ENCODE data around the gene MRGPRX4.

DNA sequence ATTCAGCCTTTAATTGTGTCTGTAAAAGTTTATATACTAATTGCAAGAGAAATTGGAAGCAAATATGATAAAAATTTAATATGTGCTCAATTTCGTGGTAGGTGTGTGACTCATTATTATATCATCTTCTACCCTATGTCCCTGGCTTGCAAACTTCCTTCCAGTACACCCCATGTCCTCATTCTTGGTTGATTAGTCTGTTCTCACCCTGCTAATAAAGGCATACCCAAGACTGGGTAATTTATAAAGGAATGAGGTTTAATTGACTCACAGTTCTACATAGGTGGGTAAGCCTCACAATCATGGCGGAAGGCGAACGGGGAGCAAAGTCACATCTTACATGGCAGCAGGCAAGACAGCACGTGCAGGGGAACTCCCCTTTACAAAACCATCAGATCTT lies 28.4 kb upstream of the MRGPRX4 start:
- TF ChIP-seq POLR2AphosphoS5 (IDR thresholded peaks at IDR 0.05; ENCODE audit: insufficient read depth, low read depth, low read length): no peak
- TF ChIP-seq, protein P1, sequence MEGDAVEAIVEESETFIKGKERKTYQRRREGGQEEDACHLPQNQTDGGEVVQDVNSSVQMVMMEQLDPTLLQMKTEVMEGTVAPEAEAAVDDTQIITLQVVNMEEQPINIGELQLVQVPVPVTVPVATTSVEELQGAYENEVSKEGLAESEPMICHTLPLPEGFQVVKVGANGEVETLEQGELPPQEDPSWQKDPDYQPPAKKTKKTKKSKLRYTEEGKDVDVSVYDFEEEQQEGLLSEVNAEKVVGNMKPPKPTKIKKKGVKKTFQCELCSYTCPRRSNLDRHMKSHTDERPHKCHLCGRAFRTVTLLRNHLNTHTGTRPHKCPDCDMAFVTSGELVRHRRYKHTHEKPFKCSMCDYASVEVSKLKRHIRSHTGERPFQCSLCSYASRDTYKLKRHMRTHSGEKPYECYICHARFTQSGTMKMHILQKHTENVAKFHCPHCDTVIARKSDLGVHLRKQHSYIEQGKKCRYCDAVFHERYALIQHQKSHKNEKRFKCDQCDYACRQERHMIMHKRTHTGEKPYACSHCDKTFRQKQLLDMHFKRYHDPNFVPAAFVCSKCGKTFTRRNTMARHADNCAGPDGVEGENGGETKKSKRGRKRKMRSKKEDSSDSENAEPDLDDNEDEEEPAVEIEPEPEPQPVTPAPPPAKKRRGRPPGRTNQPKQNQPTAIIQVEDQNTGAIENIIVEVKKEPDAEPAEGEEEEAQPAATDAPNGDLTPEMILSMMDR (IDR thresholded peaks at IDR 0.05; ENCODE audit: extremely low read depth in 1 of 2, insufficient read depth in 1 of 2, low read depth in 1 of 2, low read length in 2 of 2): no peak
- TF ChIP-seq FOS (IDR thresholded peaks at IDR 0.05; ENCODE audit: borderline replicate concordance, insufficient read depth, low read length): peak; percentile 59
- no peak for TF ChIP-seq JUN (IDR thresholded peaks at IDR 0.05; ENCODE audit: borderline replicate concordance, insufficient read depth, insufficient read length, low read depth)
- no peak for TF ChIP-seq EZH2 (IDR thresholded peaks at IDR 0.05; ENCODE audit: borderline replicate concordance, low read depth, low read length, severe bottlenecking)

Measured in endothelial cell of umbilical vein (primary cell).